NCI-H748 (cell line): Measurements from ENCODE around the gene BSG.

Source experiments
- DNase-seq: peaks from one replicate; lab custom pipeline; 2025; ENCODE audit not compliant: unreplicated experiment; lab: John Stamatoyannopoulos, UW

Gene BSG

GRCh38 chr19:540867-541637 is 31.3 kb upstream of the BSG start:
- DNase-seq = no peak

GRCh38 chr19:541699-542098 is 30.7 kb upstream of the BSG start:
- DNase-seq = no peak

GRCh38 chr19:542173-542866 is 30.1 kb upstream of the BSG start:
- no peak for DNase-seq

- DNase-seq = no peak
Measured at GRCh38 chr19:543910-544608, 28.3 kb upstream of the BSG start, which contains the start of gene GZMM. Gene GZMM (plus strand): TSS chr19:544053. CDS start chr19:544072, 19 bp downstream.

- DNase-seq = no peak
Measured at GRCh38 chr19:547117-547516, 25.3 kb upstream of the BSG start.

- no peak for DNase-seq
Measured at GRCh38 chr19:547836-548720, 24.3 kb upstream of the BSG start.

GRCh38 chr19:548886-549830 is 23.2 kb upstream of the BSG start:
- DNase-seq = no peak

- no peak for DNase-seq
Measured at GRCh38 chr19:554817-555216, 17.6 kb upstream of the BSG start.

GRCh38 chr19:555474-555808 is 17.0 kb upstream of the BSG start:
- no peak for DNase-seq

GRCh38 chr19:556611-557382 is 15.6 kb upstream of the BSG start:
- DNase-seq = no peak

- no peak for DNase-seq
Measured at GRCh38 chr19:558770-559439, 13.5 kb upstream of the BSG start.

- DNase-seq = no peak
Measured at GRCh38 chr19:560121-560520, 12.3 kb upstream of the BSG start.

GRCh38 chr19:566403-566802 is 6.0 kb upstream of the BSG start:
- no peak for DNase-seq

- DNase-seq = no peak
Measured at GRCh38 chr19:566844-567243, 5.6 kb upstream of the BSG start.

- no peak for DNase-seq
Measured at GRCh38 chr19:567296-567900, 5.0 kb upstream of the BSG start.

GRCh38 chr19:570251-570686 is 2.1 kb upstream of the BSG start:
- no peak for DNase-seq

GRCh38 chr19:570937-571565 is 1.3 kb upstream of the BSG start:
- DNase-seq = peak; percentile 82

- peak; percentile 58 for DNase-seq
Measured at GRCh38 chr19:571566-571974, 826 bp upstream of the BSG start.
